ENCODE measurements around the gene STK4.

GRCh38 chr20:45112754-45113153 is 146.4 kb downstream of the STK4 start:
- TF ChIP-seq CTCF (IDR thresholded peaks at IDR 0.05) (no peak), POLR2A (IDR thresholded peaks at IDR 0.05) (no peak)
